HG03066 (cell line): ENCODE data around the gene FXYD4.
"Not testable (repeated sequence)": the region's sequence is repeated elsewhere in the genome, so short reads cannot be mapped to it uniquely, and the experiment has no call there.

Source experiments
- ATAC-seq: cut with Tn5 transposase; IDR thresholded peaks from one replicate; pipeline ENCODE4 v1.9.1; 2021; ENCODE audit warnings: low read depth; ENCODE audit not compliant: unreplicated experiment

Gene FXYD4

GRCh38 chr10:43410345-43410744, 38.9 kb downstream of the FXYD4 start:
- no peak for ATAC-seq

DNA sequence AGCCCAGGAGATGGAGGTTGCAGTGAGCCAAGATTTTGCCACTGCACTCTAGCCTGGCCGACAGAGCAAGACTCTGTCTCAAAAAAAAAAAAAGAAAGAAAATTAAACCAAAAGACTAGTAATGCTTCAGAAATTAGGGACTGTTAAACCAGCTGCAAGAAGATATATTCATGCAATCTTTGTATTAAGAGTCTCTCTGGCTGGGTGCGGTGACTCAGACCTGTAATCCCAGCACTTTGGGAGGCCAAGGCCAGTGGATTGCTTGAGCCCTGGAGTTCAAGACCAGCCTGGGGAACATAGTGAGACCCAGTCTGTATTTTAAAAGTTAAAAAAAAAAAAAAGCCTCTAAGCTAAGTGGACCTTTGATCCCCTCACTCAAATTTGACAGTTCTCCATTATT, 40.1 kb downstream of the FXYD4 start:
- ATAC-seq, result no peak

DNA sequence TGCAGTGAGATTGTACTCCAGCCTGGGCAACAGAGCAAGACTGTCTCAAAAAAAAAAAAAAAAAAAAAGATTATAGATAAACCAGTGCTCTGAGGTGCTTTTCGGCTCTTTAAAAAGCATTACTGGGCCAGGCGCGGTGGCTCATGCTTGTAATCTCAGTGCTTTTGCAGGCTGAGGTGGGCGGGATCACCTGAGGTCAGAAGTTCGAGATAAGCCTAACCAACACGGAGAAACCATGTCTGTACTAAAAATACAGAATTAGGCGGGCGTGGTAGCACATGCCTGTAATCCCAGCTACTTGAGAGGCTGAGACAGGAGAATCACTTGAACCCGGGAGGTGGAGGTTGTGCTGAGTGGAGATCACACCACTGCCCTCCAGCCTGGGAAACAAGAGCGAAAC, 44.1 kb downstream of the FXYD4 start:
- no peak for ATAC-seq

GRCh38 chr10:43417950-43418768, 46.7 kb downstream of the FXYD4 start:
- no peak for ATAC-seq

- ATAC-seq, result peak; percentile 15
These were observed 48.5 kb downstream of the FXYD4 start for GRCh38 chr10:43419997-43420368.

DNA sequence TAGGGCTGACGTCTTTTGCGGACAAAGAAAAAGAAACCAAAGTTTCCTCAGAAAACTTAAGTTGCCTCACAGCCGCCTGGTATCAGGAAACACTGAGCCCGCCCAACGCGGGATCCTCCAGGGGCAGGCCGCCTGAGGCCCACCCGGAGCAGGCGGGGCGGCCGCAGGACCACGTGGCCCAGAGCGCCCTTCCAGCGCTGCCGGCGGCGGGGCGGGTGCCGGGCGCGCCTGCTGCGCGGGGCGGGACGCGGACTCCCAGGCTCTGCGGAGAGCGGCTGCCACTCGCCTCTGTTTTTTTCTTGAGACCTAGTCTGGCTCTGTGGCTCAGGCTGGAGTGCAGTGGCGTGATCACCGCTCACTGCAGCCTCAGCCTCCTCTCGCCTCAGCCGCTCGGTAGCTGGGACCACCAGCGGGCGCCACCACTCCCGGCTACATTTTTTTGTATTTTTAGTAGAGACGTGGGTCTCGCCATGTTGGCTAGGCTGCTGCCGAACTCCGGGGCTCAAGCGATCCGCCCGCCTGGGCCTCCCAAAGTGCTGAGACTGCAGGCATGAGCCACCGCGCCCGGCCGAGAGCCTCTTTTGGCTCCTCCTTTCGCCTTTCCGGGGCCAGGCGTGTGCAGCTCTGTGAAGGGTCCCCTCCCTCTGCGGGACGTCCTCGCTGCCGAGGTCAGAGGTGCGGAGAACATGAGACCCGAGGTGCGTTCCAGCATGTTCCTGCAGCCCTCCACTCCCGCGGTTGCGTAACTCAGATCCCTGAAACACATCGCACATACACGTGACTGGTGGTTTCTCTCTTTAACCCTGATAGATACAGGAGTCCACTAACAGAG, 49.1 kb downstream of the FXYD4 start:
- ATAC-seq, result peak; percentile 76

DNA sequence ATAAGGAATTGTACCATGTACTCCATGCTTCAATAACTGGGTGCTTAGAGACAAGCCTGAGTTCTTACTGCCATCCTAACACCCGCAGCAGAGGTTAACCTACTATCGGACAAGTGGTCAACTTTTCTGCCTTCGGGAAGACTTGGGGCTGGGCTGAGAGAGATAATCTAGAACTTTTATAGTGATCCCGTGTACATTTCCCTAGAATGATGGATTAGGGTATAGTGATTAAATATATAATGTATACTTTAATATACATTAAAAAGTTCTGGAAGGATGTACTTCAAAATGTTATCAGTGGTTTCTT, 49.7 kb downstream of the FXYD4 start:
- no peak for ATAC-seq

GRCh38 chr10:43421519-43421918, 50.1 kb downstream of the FXYD4 start:
- ATAC-seq, result no peak

DNA sequence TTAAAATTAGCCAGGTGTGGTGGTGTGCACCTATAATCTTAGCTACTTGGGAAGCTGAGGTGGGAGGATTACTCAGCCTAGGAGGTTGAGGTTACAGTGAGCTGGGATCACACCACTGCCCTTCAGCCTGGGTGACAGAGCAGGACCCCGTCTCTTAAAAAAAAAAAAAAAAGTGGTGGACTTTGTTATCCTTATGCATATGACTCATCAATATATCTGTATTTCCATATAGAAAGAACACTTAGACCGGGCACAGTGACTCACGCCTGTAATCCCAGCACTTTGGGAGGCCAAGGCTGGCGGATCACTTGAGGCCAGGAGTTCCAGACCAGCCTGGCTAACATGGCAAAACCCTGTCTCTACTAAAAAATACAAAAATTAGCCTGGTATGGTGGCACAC, 50.5 kb downstream of the FXYD4 start:
- not testable (repeated sequence) for ATAC-seq

GRCh38 chr10:43424416-43424815, 53.0 kb downstream of the FXYD4 start:
- ATAC-seq, result no peak
